Adrenal gland (tissue), 12 donors: ENCODE measurements around the gene ADSS2. TPM values are rescaled to one million over a fixed set of nuclear protein-coding genes. Genes with fewer than 3 reads are reported as not detected.

Experiments used
- DNase-seq, 7 donors: peaks; one replicate each; pipeline ENCODE4 v3.0.0-alpha.2; 2019 to 2020
- H3K27ac ChIP-seq, 5 donors: fragments of 200-600 bp; sonication (generic) in 4 of 5; 1 replicate in 3 of 5; 2 replicates in 2 of 5; pipeline versions ENCODE4 v1.5.1 to v1.8.0; 2016 to 2020; ENCODE audit warnings: mild to moderate bottlenecking in 1 of 5
- H3K27me3 ChIP-seq: fragments of 200-600 bp; 2 replicates; pipeline ENCODE4 v1.8.0; 2021
- H3K36me3 ChIP-seq, 2 donors: fragments of 200-600 bp; replicated peaks in 1 of 2; 1 replicate in 1 of 2; 2 replicates in 1 of 2; pipeline versions ENCODE4 v1.5.1 to v1.8.0; 2018 to 2022
- H3K4me1 ChIP-seq, 2 donors: fragments of 200-600 bp; replicated peaks in 1 of 2; 1 replicate in 1 of 2; 2 replicates in 1 of 2; pipeline versions ENCODE4 v1.5.1 to v1.8.0; 2018 to 2021
- H3K4me3 ChIP-seq, 4 donors: fragments of 200-600 bp; sonication (generic) in 3 of 4; one replicate each; pipeline ENCODE4 v1.5.1; 2016 to 2018
- H3K9me3 ChIP-seq, 3 donors: fragments of 200-600 bp; sonication (generic) in 1 of 3; replicated peaks in 1 of 3; 1 replicate in 2 of 3; 2 replicates in 1 of 3; pipeline versions ENCODE4 v1.5.1 to v1.8.0; 2016 to 2021
- POLR2A ChIP-seq, 2 donors: fragments of 450-650 bp; IDR thresholded peaks; one replicate each; pipeline ENCODE4 v1.6.1; 2017; ENCODE audit warnings: antibody characterized with exemption in 2 of 2, mild to moderate bottlenecking in 2 of 2, moderate library complexity in 1 of 2
- WGBS, 4 donors: extraction: QIAGEN DNeasy Blood & Tissue Kit in 2 of 4; methylation state at CpG; one replicate each; pipeline versions ENCODE4 v1.1.5 to v1.1.7; 2013 to 2017; 5-methylcytosine and 5-hydroxymethylcytosine counted together
- intact Hi-C, 2 donors: fragments of 100-400 bp; cut with DNase I; formaldehyde crosslinking; loops; one replicate each; pipeline versions ENCODE4 v1.14.1 to v1.15.0; 2022 to 2023
- polyA plus RNA-seq, 3 donors: library from polyadenylated mRNA; stranded (reverse); fragments of 200-250 nt in 2 of 3; fragments of 350-450 nt in 1 of 3; fragmentation: Illumina TruSeq in 1 of 3; extraction: RNeasy Lipid Tissue Mini Kit (QIAGEN cat#74804) in 1 of 3; gene quantifications; one replicate each; pipeline ENCODE4 v1.2.3, GENCODE V29; 2013 to 2014
- total RNA-seq, 9 donors: library from RNA; depleted of rRNA in 4 of 9; stranded (reverse); fragments of >200 nt in 4 of 9; fragments of 120-200 nt in 1 of 9; fragmentation: NEBNext Ultra II Directional in 1 of 9; extraction: Animal tissue kit (Norgen Biotek cat#: 25700) in 1 of 9; gene quantifications; one replicate each; pipeline versions ENCODE4 v1.1.0 to v1.2.4, GENCODE V29; 2013 to 2023
- TF ChIP-seq, protein P1 (sequence below), 6 experiments: fragments of 450-650 bp in 4 of 6; fragments of 200-600 bp in 2 of 6; sonication (generic) in 1 of 6; IDR thresholded peaks; 1 replicate in 5 of 6; 2 replicates in 1 of 6; pipeline versions ENCODE4 v1.5.1 to v1.8.0; 2016 to 2021; ENCODE audit warnings: antibody characterized with exemption in 6 of 6, mild to moderate bottlenecking in 2 of 6, moderate library complexity in 1 of 6
- donor health status: healthy with polysubstance abuse.
- donor health status: Bipolar disorder and iron deficiency.
- donor health status: DM: yes; HTN: yes; CAD: no.
- donor health status: DM: no; HTN: no; CAD: no.
- donor health status: DM: no; HTN: no; CAD: no.
- donor health status: DM: yes; HTN: yes; CAD: no.

Gene ADSS2
- total and polyA plus RNA-seq, 12 donors, result 13.5 to 49.0 (median 27.0) TPM

DNA sequence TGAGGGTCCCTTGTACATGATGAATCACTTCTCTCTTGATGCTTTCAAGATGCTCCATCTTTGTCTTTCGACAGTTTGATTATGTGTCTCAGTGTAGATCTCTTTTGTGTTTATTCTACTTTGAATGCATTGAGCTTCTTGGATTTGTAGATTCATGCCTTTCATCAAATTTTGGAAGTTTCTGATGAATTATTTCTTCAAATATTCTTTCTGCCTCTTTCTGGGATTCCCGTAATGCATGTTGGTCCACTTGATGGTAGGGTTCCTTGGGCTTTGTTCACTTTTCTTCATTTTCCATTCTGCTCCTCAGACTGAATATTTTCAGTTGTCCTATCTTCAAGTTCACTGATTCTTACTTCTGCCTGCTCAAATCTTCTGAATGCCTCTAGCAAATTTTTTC lies 50.7 kb downstream of the ADSS2 start:
- no peak overlapping the region for H3K4me3 ChIP-seq
- H3K4me1 ChIP-seq, result no peaks in the 10 kb centered on the region
- no peaks in the 10 kb centered on the region for H3K9me3 ChIP-seq
- TF ChIP-seq, protein P1, sequence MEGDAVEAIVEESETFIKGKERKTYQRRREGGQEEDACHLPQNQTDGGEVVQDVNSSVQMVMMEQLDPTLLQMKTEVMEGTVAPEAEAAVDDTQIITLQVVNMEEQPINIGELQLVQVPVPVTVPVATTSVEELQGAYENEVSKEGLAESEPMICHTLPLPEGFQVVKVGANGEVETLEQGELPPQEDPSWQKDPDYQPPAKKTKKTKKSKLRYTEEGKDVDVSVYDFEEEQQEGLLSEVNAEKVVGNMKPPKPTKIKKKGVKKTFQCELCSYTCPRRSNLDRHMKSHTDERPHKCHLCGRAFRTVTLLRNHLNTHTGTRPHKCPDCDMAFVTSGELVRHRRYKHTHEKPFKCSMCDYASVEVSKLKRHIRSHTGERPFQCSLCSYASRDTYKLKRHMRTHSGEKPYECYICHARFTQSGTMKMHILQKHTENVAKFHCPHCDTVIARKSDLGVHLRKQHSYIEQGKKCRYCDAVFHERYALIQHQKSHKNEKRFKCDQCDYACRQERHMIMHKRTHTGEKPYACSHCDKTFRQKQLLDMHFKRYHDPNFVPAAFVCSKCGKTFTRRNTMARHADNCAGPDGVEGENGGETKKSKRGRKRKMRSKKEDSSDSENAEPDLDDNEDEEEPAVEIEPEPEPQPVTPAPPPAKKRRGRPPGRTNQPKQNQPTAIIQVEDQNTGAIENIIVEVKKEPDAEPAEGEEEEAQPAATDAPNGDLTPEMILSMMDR (IDR thresholded peaks at IDR 0.05), result no peak
- TF ChIP-seq POLR2A (IDR thresholded peaks at IDR 0.05), result no peak
- intact Hi-C loops, result no loop called here
- no peak overlapping the region for H3K27ac ChIP-seq
- WGBS, 4 donors, result 94 to 100% (median 97%) methylated on average over 2 of the region's 2 CpGs
- no peaks in the 10 kb centered on the region for H3K36me3 ChIP-seq
- DNase-seq, result no peak
- H3K27me3 ChIP-seq, result no peaks in the 10 kb centered on the region

DNA sequence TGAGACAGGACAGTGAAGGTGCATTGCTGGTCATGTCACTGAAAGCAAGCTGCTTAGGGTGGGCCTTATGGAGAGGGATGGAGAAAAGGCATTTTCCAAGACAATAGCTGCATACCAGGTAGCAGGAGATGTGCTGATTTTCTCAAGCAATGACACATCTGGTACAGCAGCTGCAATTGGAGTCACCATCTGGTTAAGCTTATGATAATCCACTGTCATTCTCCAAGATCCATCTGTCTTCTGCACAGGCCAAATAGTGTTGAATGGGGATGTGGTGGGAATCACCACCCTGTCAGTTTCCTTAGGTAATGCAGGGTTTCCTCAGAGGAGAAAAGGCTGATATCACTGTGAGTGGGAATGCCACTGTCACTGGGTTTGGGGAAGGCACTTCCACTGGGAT lies 54.6 kb downstream of the ADSS2 start:
- Histone ChIP-seq H3K4me3 (no peak overlapping the region), H3K36me3 (no peaks in the 10 kb centered on the region), H3K27me3 (no peaks in the 10 kb centered on the region), H3K27ac (no peak overlapping the region), H3K4me1 (no peaks in the 10 kb centered on the region), H3K9me3 (no peaks in the 10 kb centered on the region)
- no peak for DNase-seq
- intact Hi-C loops, result no loop called here
- TF ChIP-seq, protein P1 (IDR thresholded peaks at IDR 0.05), result no peak
- no peak for TF ChIP-seq POLR2A (IDR thresholded peaks at IDR 0.05)

GRCh38 chr1:244395965-244396364 lies 55.7 kb downstream of the ADSS2 start:
- TF ChIP-seq POLR2A (IDR thresholded peaks at IDR 0.05), result no peak
- no peak for DNase-seq
- Histone ChIP-seq H3K27ac (no peak overlapping the region), H3K4me1 (no peaks in the 10 kb centered on the region), H3K9me3 (no peaks in the 10 kb centered on the region), H3K27me3 (no peaks in the 10 kb centered on the region), H3K4me3 (no peak overlapping the region), H3K36me3 (no peaks in the 10 kb centered on the region)
- WGBS, 4 donors, result 74 to 98% (median 90%) methylated on average over 4 to 5 of the region's 5 CpGs
- intact Hi-C loops, result no loop called here

- WGBS, 4 donors, result 87 to 96% (median 90%) methylated on average over 5 to 15 of the region's 15 CpGs
- no peak overlapping the region for H3K4me3 ChIP-seq
- intact Hi-C loops, result no loop called here
- TF ChIP-seq POLR2A (IDR thresholded peaks at IDR 0.05), result no peak
- TF ChIP-seq, protein P1 (IDR thresholded peaks at IDR 0.05), result no peak
- no peak overlapping the region for H3K27ac ChIP-seq
- no peak for DNase-seq
- no peaks in the 10 kb centered on the region for H3K9me3 ChIP-seq
- no peaks in the 10 kb centered on the region for H3K27me3 ChIP-seq
- no peaks in the 10 kb centered on the region for H3K4me1 ChIP-seq
- H3K36me3 ChIP-seq, result no peaks in the 10 kb centered on the region
Observed at GRCh38 chr1:244394826-244395765, 56.6 kb downstream of the ADSS2 start.

GRCh38 chr1:244394346-244394745 lies 57.4 kb downstream of the ADSS2 start:
- no peaks in the 10 kb centered on the region for H3K4me1 ChIP-seq
- no peaks in the 10 kb centered on the region for H3K9me3 ChIP-seq
- no peaks in the 10 kb centered on the region for H3K27me3 ChIP-seq
- H3K4me3 ChIP-seq, result no peak overlapping the region
- DNase-seq, result no peak
- TF ChIP-seq, protein P1 (IDR thresholded peaks at IDR 0.05), result no peak
- TF ChIP-seq POLR2A (IDR thresholded peaks at IDR 0.05), result no peak
- no peaks in the 10 kb centered on the region for H3K36me3 ChIP-seq
- WGBS, 4 donors, result 67 to 95% (median 72%) methylated on average over 3 to 4 of the region's 4 CpGs
- intact Hi-C loops, result no loop called here
- no peak overlapping the region for H3K27ac ChIP-seq
